Subcutaneous abdominal adipose tissue (tissue), 5 donors: Measurements from ENCODE around the gene PICALM.
"Not testable (repeated sequence)": the region's sequence is repeated elsewhere in the genome, so short reads cannot be mapped to it uniquely, and the experiment has no call there.

Experiments
- H3K27ac ChIP-seq: one replicate; pipeline ENCODE4 v1.7.0; 2013; ENCODE audit warnings: low read depth, mild to moderate bottlenecking, inconsistent platforms, low read length, moderate library complexity
- H3K27me3 ChIP-seq, 5 donors: one replicate each; pipeline ENCODE4 v1.7.0; 2013; ENCODE audit warnings: low read length in 5 of 5, inconsistent platforms in 1 of 5; ENCODE audit not compliant: control insufficient read depth in 5 of 5, insufficient read depth in 4 of 5
- H3K36me3 ChIP-seq, 5 donors: one replicate each; pipeline ENCODE4 v1.7.0; 2013; ENCODE audit warnings: low read length in 5 of 5; ENCODE audit not compliant: control insufficient read depth in 5 of 5, insufficient read depth in 5 of 5
- H3K4me1 ChIP-seq, 5 donors: one replicate each; pipeline ENCODE4 v1.7.0; 2013; ENCODE audit warnings: low read length in 5 of 5, mild to moderate bottlenecking in 3 of 5, moderate library complexity in 1 of 5; ENCODE audit not compliant: control insufficient read depth in 5 of 5, insufficient read depth in 5 of 5
- H3K4me3 ChIP-seq, 5 donors: one replicate each; pipeline ENCODE4 v1.7.0; 2013; ENCODE audit warnings: low read length in 5 of 5, low read depth in 1 of 5
- H3K9ac ChIP-seq, 5 donors: one replicate each; pipeline ENCODE4 v1.7.0; 2013; ENCODE audit warnings: low read length in 5 of 5, mild to moderate bottlenecking in 4 of 5, moderate library complexity in 3 of 5
- H3K9me3 ChIP-seq, 5 donors: one replicate each; pipeline ENCODE4 v1.7.0; 2013; ENCODE audit warnings: low read length in 5 of 5; ENCODE audit not compliant: control insufficient read depth in 5 of 5
- donor health status: healthy.
- donor health status: healthy.
- donor health status: healthy.
- donor health status: healthy.
- donor health status: healthy.

The PICALM gene

DNA sequence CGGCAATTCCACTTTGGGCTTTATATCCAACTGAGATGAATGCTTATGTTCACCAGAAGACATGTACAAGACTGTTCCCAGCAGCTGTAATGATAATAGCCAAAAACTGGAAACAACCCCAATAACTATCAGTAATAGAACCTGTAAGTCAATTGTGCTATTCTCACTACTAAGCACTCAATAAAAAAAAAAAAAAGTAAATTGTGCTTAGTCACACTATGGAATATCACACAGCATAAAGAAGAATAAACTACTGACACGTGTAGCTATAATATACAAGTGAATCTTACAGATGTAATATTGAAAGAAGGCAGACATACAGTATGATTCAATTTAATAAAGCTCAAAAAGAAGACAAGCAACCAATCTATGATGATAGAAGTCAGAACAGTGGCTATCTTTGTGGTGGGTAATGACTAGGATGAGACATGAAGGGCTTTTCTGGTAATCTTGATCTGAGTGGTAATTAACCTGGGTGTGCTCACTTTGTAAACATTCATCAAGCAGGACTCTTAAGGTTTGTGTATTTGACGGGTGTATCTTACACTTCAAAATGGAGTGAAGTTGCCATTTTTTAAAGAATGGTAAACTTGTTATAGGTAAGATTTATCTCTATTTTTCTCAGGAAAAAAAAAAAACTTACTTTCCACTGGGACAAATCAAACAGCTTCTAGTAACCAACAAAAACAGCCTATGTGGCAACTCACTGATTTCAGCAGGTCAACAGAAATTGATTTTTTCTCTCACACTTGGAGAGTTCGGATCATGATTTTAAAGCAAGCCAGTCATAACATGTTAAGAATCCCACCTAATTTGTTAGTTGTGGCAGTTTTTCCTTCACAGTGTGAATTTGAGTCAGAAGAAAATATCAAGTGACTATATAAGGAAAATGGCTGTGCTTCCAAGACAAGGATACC, 129.5 kb downstream of the PICALM start:
- H3K36me3 ChIP-seq = no peaks in the 10 kb centered on the region

DNA sequence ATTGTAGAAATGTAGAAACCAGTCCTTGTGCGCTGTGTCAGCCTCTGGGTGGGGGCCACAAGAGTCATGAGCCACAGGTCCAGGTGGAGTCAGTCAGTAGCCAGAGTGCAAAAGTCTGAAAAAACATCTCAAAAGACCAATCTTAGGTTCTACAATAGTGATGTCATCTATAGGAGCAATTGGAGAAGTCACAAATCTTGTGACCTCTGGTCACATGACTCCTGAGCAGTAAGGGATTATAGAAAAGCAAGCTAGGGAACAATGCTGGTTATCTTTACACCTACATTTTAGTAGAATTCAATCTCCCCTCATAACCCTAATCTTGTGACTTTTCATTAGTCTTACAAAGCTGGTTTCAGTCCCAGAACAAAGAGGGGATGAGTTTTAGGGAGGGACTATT, 131.0 kb downstream of the PICALM start:
- H3K9ac ChIP-seq = no peak overlapping the region
- peaks cover 0 to 6% (median 4%) of the 10 kb centered on the region in 5 donors for H3K4me1 ChIP-seq
- peaks cover 0 to 3% (median 0%) of the 10 kb centered on the region in 5 donors for H3K9me3 ChIP-seq
- no peak overlapping the region for H3K4me3 ChIP-seq
- no peaks in the 10 kb centered on the region for H3K27me3 ChIP-seq
- no peaks in the 10 kb centered on the region for H3K36me3 ChIP-seq
- H3K27ac ChIP-seq = no peak overlapping the region

More for the DNA sequence above, 129.5 kb downstream of the PICALM start:
- Histone ChIP-seq H3K4me1 (peaks cover 0 to 6% (median 4%) of the 10 kb centered on the region in 5 donors), H3K9me3 (peaks cover 0 to 3% (median 0%) of the 10 kb centered on the region in 5 donors), H3K4me3 (no peak overlapping the region), H3K27ac (no peak overlapping the region), H3K27me3 (no peaks in the 10 kb centered on the region), H3K9ac (no peak overlapping the region)

DNA sequence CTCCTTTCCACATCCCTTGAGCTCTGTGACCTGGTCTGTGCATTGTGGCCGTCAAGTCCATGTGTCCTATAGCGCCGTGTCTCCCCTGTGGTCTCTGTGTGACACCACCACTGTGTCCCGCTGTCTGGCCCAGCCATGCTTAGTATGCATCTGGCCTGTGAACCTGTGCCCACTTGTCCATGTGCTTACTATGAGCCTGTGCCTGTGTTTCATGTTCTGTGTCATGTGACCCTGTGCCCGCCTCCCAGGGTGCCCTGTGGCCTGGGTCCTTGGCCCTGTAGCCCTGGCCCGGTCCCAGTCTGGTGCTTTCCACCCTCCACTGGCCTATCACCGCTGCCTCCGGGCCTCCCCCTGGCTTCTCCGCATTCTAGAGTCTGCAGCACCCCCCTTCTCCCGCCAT, 133.1 kb downstream of the PICALM start:
- Histone ChIP-seq H3K27me3 (no peaks in the 10 kb centered on the region), H3K9me3 (peaks cover 0 to 3% (median 0%) of the 10 kb centered on the region in 5 donors), H3K9ac (no peak overlapping the region), H3K4me3 (no peak overlapping the region), H3K36me3 (no peaks in the 10 kb centered on the region), H3K4me1 (peaks cover 0 to 5% (median 3%) of the 10 kb centered on the region in 5 donors), H3K27ac (no peak overlapping the region)

DNA sequence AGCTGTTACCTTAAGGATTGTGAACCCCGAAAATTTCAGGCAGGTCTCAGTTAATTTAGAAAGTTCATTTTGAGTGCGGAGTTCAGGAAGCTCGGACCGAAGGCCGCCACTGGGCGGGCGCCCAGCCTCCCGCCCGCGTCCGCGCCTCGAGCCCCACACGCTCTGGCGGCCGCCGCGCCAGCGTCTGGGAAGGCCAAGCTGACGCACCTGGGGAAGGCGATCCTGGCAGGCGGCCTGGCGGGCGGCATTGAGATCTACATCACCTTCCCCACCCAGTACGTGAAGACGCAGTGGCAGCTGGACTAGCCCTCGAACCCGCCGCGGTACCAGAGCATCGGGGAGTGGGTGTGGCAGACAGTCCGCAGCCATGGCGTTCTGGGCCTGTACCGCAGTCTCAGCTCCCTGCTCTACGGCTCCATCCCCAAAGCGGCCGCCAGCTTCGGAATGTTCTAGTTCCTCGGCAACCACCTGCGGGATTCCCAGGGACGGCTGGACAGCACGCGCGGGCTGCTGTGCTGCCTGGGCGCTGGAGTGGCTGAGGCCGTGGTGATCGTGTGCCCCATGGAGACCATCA, 134.2 kb downstream of the PICALM start:
- Histone ChIP-seq H3K9me3 (peaks cover 0 to 3% (median 0%) of the 10 kb centered on the region in 5 donors), H3K4me3 (peak overlapping the region in 4 of 5 donors; percentile 23 to 43 (median 36)), H3K36me3 (no peaks in the 10 kb centered on the region), H3K9ac (no peak overlapping the region), H3K27me3 (no peaks in the 10 kb centered on the region), H3K4me1 (peaks cover 0 to 5% (median 3%) of the 10 kb centered on the region in 5 donors), H3K27ac (no peak overlapping the region)

DNA sequence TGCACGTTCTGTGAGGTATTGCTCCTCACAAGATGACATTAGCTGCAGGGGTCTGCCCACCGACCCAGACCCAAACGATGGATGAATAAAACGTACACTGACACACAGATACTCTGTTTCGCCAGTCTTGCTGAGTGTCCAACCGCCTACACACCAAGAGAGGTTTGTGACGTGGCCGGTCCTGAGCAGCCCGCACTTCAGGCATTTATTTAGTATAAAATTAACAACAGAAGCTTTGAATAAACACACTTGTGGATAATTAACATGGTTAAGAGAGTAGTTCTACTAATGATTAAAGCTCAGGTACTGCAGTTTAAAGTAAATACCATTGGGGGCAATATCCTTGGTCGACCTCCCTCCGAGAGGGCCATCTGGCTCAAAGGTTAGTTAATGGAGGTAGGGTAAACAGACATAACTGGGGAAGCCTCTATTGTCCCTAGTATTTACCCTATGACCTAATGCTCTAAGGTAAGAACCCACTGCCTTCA, 138.0 kb downstream of the PICALM start:
- H3K27ac ChIP-seq = no peak overlapping the region
- no peaks in the 10 kb centered on the region for H3K27me3 ChIP-seq
- H3K9me3 ChIP-seq = peaks cover 0 to 3% (median 0%) of the 10 kb centered on the region in 5 donors
- H3K9ac ChIP-seq = no peak overlapping the region
- no peaks in the 10 kb centered on the region for H3K36me3 ChIP-seq
- H3K4me3 ChIP-seq = no peak overlapping the region
- peaks cover 0 to 5% (median 3%) of the 10 kb centered on the region in 5 donors for H3K4me1 ChIP-seq

DNA sequence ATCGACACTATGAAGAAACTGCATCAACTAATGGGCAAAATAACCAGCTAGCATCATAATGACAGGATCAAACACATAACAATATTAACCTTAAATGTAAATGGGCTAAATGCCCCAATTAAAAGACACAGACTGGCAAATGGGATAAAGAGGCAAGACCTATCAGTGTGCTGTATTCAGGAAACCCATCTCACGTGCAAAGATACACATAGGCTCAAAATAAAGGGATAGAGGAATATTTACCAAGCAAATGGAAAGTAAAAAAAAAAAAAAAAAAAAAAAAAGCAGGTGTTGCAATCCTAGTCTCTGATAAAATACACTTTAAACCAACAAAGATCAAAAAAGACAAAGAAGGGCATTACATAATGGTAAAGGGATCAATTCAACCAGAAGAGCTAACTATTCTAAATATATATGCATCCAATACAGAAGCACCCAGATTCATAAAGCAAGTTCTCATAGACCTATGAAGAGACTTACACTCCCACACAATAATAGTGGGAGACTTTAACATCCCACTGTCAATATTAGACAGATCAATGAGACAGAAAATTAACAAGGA, 142.2 kb downstream of the PICALM start:
- H3K36me3 ChIP-seq, H3K9ac ChIP-seq, H3K27ac ChIP-seq, H3K27me3 ChIP-seq, H3K4me1 ChIP-seq, H3K9me3 ChIP-seq, H3K4me3 ChIP-seq: not testable (repeated sequence)

DNA sequence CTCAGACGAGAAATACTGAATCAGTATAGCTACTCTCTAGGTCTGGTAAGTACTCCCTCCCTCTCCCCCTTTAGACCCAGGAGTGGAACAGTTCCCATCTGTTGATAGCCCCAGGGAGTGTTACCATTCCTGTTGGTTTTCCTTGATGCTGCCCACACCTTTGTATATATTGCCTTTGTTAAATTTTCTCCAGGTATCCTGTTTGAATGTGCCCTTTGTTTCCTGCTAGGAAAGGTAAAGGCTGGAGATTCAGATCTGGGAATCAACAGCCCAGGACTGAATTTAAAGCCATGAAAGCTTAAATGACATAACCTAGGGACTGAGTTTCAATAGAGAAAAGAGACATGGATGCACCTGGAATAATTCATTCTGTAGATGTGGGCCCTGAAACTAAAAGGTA, 145.4 kb downstream of the PICALM start:
- Histone ChIP-seq H3K9me3 (no peaks in the 10 kb centered on the region), H3K36me3 (no peaks in the 10 kb centered on the region), H3K4me3 (no peak overlapping the region), H3K4me1 (no peaks in the 10 kb centered on the region), H3K9ac (no peak overlapping the region), H3K27ac (no peak overlapping the region), H3K27me3 (no peaks in the 10 kb centered on the region)

DNA sequence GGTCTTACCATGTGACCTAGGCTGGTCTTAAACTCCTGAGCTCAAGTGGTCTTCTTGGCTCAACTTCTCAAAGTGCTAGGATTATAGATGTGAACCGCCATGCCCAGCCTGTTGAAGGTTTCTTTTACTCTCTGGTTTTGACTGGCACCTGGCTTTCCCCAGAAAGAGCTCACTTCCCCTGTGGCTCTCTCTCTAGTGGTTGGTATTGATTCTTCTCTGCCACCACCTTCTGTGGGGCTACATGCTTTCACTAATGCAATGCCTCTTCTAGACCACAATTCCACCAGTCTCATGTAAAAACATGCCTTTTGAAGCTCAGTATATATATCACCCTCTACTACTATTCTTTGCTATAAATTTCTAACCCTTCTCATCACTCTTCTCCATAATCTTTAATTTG, 146.5 kb downstream of the PICALM start:
- no peak overlapping the region for H3K27ac ChIP-seq
- no peaks in the 10 kb centered on the region for H3K9me3 ChIP-seq
- H3K9ac ChIP-seq = no peak overlapping the region
- no peaks in the 10 kb centered on the region for H3K27me3 ChIP-seq
- no peaks in the 10 kb centered on the region for H3K36me3 ChIP-seq
- no peaks in the 10 kb centered on the region for H3K4me1 ChIP-seq
- no peak overlapping the region for H3K4me3 ChIP-seq

DNA sequence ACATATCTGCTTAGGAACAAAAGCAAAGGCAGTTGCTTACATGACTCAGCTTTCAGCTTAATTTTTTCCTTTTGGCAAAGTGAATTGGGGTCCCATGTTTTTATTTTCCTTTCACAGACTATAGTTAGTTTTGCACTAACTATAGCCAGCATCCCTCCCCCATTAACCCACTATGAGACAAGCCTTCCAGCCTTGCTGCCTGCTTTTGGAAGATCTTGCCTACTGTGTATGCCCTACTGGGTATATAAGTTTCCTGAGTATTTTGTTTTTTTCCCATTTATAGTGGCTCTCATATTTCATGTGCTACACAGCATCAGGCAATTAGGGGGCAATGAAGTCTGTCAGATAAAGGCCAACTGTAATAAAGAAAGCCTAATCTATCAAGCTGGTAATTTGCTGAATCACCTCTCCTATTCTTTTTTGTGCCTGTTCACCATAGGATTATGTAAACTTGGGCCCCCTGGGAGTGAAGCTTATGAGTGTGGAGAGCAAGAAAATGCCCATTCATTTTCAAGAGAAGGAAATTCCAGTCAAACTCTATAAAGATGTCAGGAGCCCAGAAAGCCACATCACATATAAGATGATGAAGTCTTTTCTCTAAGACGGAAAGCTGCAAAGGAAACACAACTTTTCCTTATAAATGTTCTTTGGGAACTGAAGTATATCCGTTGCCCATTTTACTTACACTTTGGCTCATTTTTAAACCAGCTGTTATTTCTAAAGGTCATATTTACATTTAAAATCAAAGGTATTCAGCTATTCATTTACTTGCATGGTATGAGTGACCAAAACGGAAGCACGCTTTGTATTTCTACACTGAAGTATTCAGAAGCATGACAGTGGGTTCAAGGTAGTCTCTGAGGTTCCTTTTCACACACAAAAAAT, 149.7 kb downstream of the PICALM start:
- Histone ChIP-seq H3K9ac (no peak overlapping the region), H3K4me1 (no peaks in the 10 kb centered on the region), H3K9me3 (peaks cover 0 to 4% (median 3%) of the 10 kb centered on the region in 5 donors), H3K36me3 (no peaks in the 10 kb centered on the region), H3K27me3 (no peaks in the 10 kb centered on the region), H3K27ac (no peak overlapping the region), H3K4me3 (no peak overlapping the region)
